Esophagus squamous epithelium (tissue), 4 donors: ENCODE measurements around the gene AQP9.

ENCODE experiments used
- POLR2A ChIP-seq, 4 donors: fragments of 450-650 bp; IDR thresholded peaks; one replicate each; pipeline ENCODE4 v1.6.1; 2017; ENCODE audit warnings: antibody characterized with exemption in 4 of 4, mild to moderate bottlenecking in 4 of 4, moderate library complexity in 3 of 4
- TF ChIP-seq, protein P1 (sequence below), 6 experiments: fragments of 450-650 bp in 4 of 6; fragments of 200-600 bp in 2 of 6; sonication (generic) in 2 of 6; IDR thresholded peaks; one replicate each; pipeline ENCODE4 v1.5.1; 2016 to 2019; ENCODE audit warnings: antibody characterized with exemption in 6 of 6, mild to moderate bottlenecking in 4 of 6, moderate library complexity in 4 of 6

DNA sequence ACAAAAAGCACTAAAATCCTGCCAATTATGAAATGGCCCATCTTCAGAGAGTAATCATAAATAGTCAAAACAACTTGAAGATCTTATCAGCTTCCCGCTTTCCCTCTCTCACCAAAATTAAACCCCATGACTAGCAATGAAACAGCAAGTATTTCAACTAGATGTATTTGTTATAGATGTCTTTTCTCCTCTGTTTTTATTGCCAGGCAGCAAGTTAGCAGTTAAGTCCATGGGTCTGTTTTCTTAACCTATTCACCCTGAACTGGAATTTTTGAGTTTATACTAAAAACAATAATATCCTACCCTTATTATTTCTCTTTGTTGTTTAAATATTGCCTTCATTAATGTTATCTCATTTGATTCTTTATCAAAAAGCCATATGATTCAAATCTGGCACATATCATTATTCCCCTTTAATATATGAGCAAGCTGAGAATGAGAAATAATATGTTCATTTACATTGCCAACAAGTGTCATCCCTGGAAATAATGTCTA is 23.3 kb downstream of the AQP9 start:
- TF ChIP-seq, protein P1, sequence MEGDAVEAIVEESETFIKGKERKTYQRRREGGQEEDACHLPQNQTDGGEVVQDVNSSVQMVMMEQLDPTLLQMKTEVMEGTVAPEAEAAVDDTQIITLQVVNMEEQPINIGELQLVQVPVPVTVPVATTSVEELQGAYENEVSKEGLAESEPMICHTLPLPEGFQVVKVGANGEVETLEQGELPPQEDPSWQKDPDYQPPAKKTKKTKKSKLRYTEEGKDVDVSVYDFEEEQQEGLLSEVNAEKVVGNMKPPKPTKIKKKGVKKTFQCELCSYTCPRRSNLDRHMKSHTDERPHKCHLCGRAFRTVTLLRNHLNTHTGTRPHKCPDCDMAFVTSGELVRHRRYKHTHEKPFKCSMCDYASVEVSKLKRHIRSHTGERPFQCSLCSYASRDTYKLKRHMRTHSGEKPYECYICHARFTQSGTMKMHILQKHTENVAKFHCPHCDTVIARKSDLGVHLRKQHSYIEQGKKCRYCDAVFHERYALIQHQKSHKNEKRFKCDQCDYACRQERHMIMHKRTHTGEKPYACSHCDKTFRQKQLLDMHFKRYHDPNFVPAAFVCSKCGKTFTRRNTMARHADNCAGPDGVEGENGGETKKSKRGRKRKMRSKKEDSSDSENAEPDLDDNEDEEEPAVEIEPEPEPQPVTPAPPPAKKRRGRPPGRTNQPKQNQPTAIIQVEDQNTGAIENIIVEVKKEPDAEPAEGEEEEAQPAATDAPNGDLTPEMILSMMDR (IDR thresholded peaks at IDR 0.05): no peak
- no peak for TF ChIP-seq POLR2A (IDR thresholded peaks at IDR 0.05)
